HG03175 (cell line): Measurements from ENCODE around the gene RCL1.

Experiments
- ATAC-seq: cut with Tn5 transposase; IDR thresholded peaks from one replicate; pipeline ENCODE4 v1.9.1; 2021; ENCODE audit warnings: mild to moderate bottlenecking, moderate library complexity; ENCODE audit not compliant: unreplicated experiment

The RCL1 gene

DNA sequence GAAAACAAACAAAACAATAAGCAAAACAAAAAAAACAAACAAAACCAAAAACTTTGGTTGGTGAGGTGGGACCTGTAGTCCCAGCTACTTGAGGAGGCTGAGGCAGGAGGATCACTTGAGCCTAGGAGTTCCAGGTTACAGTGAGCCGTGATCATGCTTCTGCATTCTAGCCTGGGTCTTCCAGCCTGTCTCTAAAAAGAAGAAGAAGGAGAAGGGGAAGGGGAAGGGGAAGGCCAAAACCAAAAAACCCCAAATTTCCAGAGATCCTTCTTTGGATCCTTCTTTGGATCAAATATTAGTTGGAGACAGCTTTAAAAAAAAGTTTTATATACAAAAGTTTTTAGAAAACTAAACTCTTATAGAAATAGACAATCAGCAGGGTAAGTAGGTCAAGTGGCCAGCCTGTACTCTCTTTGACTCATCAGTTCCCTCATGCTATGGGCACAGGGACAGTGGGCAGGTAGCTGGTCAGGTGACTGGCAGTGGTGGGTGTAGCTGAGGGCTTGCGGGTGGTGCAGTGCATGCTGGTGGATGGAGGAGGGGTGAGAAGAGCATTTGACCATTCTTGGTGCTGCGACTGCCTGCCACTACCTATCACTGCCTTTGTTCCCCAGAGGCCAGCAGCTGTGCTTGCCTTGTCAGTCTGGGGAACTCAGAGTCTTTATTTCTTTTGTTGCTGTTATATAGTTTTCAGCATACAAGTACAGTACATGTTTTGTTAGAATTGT lies 12.6 kb downstream of the RCL1 start:
- ATAC-seq, result no peak

GRCh38 chr9:4810565-4810964 lies 17.8 kb downstream of the RCL1 start:
- no peak for ATAC-seq

GRCh38 chr9:4811824-4812223 lies 19.1 kb downstream of the RCL1 start:
- ATAC-seq, result no peak

DNA sequence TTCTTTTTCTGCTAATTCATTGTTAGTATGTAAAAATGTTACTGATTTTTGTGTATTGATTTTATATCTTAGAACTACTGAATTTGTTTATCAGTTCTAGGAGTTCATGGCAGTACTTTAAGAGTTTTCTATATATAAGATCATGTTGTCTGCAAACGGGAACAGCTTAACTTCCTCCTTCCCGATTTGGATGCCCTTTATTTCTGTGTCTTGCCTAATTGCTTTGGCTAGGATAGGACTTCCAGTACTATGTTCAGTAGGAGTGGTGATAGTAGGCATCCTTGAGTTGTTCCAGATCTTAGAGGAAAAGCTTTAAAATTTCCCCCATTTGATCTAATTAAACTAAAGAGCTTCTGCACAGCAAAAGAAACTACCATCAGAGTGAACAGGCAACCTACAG lies 20.1 kb downstream of the RCL1 start:
- no peak for ATAC-seq

GRCh38 chr9:4814913-4815312 lies 22.2 kb downstream of the RCL1 start:
- no peak for ATAC-seq

GRCh38 chr9:4815381-4815956 lies 22.7 kb downstream of the RCL1 start:
- ATAC-seq, result no peak

GRCh38 chr9:4820168-4820567 lies 27.4 kb downstream of the RCL1 start:
- ATAC-seq, result no peak

- ATAC-seq, result no peak
Measured at GRCh38 chr9:4821133-4821532, 28.4 kb downstream of the RCL1 start.

GRCh38 chr9:4822057-4822456 lies 29.3 kb downstream of the RCL1 start:
- ATAC-seq, result no peak

GRCh38 chr9:4826417-4827166 lies 33.8 kb downstream of the RCL1 start:
- no peak for ATAC-seq

GRCh38 chr9:4827224-4827623 lies 34.5 kb downstream of the RCL1 start:
- no peak for ATAC-seq

DNA sequence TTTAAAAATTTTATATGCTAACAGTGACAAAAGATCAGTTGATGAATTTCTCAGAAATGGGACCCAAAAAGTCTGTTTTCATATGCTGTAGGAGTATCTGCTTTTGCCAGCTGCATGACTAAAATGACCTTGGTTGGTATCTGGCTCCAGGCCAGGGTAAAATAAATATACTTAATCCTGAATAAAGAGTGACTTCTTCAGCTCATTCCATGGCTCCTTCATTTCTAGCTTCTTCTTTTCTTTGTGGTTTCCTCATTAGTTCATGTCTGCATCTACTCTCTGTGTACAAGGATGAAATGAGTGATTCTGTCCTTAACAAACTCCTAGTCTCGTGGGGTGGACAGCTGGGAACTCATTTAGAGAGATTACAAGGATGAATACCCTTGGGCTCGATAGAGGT lies 36.0 kb downstream of the RCL1 start:
- ATAC-seq, result no peak

- no peak for ATAC-seq
Measured at GRCh38 chr9:4829969-4830368, 37.2 kb downstream of the RCL1 start.

DNA sequence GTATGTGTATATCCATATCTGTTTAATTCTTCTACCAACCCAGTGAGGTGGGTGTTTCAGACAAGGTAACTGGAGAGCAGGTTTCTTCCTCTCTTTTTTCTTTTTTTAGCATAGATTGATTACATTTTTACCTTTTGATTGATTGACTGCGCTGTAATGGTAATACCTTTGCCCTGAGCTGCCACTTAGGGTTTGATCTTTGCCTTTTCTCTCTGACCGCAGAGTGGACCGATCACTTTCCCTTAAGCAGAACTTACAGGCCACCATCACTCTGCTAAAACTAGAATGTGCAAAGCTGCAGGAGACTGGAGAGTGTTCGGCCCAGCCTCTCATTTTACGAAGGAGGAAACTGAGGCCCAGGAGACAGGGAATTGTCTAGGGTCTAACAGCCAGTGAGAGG lies 38.0 kb downstream of the RCL1 start:
- no peak for ATAC-seq

DNA sequence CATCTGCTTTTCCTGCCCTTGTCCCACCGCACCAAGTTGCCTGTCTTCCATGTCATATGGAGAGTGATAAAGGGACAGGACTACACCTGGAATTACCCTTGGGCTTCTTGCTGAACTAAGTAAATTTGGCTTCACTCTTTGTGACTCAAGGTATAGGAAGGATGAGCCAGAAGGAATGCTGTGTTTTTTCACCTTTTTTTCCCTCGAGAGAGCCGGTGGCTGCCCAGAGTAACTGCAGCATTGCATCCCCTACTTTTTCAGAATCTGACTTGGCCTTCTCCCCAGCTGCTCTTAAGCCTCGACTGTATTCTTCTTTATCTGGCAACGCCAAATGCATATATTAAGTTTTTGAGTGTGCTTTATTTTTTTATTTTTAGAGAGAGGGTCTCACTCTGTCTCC lies 38.4 kb downstream of the RCL1 start:
- ATAC-seq, result no peak

DNA sequence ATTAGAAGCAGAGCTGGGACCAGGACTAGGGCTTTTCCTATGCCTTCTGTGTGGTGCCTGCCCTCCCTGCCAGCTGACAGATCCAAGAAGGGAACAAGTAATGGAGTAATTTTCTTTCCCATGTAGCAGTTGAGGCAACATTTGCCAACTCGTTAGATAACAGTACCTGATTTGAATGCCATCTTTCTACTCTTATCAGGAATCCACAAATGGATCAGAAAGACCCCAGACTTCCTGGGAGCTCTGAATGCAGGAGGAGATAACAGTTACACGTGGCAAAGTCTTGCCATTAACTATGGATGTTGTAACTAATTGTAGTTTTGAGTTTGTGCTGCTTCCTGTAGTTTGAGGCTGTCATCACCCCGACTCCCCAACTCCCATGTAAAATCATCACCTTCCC lies 39.2 kb downstream of the RCL1 start:
- no peak for ATAC-seq

DNA sequence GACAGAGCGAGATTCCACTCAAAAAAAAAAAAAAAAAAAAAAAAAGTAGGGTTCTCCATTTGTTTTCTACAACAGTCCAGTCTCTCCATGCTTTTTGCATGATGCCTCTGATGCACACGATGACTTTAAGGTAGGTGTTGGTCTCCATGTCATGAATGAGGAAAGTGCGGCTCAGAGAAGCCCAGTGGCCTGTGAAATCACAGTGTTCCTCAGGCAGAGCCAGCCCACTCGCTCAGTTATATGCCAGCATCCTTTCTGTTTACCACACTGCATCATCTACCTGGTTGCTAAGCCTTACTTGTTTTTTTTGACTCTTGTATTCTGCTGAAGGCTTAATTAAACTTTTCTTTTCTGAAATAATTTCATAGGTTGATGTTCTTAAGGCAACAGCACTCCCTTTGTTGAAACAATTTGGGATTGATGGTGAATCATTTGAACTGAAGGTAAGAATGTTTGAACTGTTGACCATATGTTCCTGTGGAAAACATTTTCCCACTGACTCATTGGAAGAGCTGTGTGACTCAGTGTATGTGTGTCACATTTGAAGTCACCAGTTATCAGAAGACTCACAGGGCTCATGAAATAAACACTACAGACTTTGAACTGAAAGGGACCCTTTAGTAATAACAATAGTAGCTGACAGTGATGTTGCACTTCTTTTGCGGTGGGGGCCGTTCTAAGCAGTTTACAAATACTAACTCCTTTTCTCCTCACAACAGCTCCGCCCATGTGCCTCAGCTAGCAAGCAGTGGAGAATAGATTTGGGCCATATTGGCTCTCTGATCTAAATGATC lies 40.2 kb downstream of the RCL1 start:
- ATAC-seq, result no peak

GRCh38 chr9:4833781-4834560 lies 41.2 kb downstream of the RCL1 start:
- no peak for ATAC-seq

GRCh38 chr9:4836676-4837075 lies 43.9 kb downstream of the RCL1 start:
- no peak for ATAC-seq

GRCh38 chr9:4837261-4838188 lies 44.8 kb downstream of the RCL1 start:
- ATAC-seq, result no peak
